ENCODE measurements around the gene ANKMY1. TPM values are rescaled to one million over a fixed set of nuclear protein-coding genes. Genes with fewer than 3 reads are reported as not detected.

Gene ANKMY1
- total RNA-seq, 1 experiment from 2014 or later, result 28.3 TPM

GRCh38 chr2:240585681-240586197, 28.0 kb upstream of the ANKMY1 start:
- ChIA-PET RAD21 (ENCODE audit: low non-redundant PET in 1 of 2, low total read pairs in 2 of 2, uncharacterized antibody in 2 of 2, unreplicated experiment in 2 of 2) (interaction anchor here in 1 of 2 experiments (2.1 kb wide), 1 partner anchor 20 kb away, joined by 6 read pairs; no protein-coding TSS in a partner anchor), POLR2A (interaction anchor here (1.0 to 3.5 kb wide), 5 partner anchors 15 to 55 kb away, joined by 3 to 23 read pairs (median 3); partner anchors contain the start of gene DUSP28), CTCF (interaction anchor here (1.0 to 2.3 kb wide), 5 partner anchors 16 to 255 kb away, joined by 3 to 38 read pairs (median 5); partner anchors contain the start of gene DUSP28)
- Histone ChIP-seq H3K27me3 (ENCODE audit: insufficient read depth, low read length) (no peaks in the 10 kb centered on the region), H2AFZ (ENCODE audit: low read depth, low read length, poor library complexity, severe bottlenecking) (no peak overlapping the region), H3K4me3 (replicated peaks in 1 of 2; ENCODE audit: low read depth in 1 of 2, low read length in 2 of 2) (peak overlapping the region; percentile 98 to 99), H4K20me1 (ENCODE audit: insufficient read depth) (no peaks in the 10 kb centered on the region), H3K36me3 (ENCODE audit: control insufficient read depth in 1 of 2, insufficient read depth in 2 of 2, low read length in 2 of 2) (peaks cover 3 to 9% of the 10 kb centered on the region in 2 experiments; a peak in 2 of 4 replicates), H3K27ac (ENCODE audit: low read depth, low read length) (peak overlapping the region; percentile 85), H3K9me3 (ENCODE audit: control insufficient read depth in 1 of 2, insufficient read depth in 1 of 2, low read depth in 1 of 2, low read length in 2 of 2) (no peaks in the 10 kb centered on the region), H3K79me2 (ENCODE audit: insufficient read depth, low read length) (peaks cover 86% of the 10 kb centered on the region), H3K9ac (ENCODE audit: low read length) (peak overlapping the region; percentile 91), H3K9me2 (ENCODE audit: insufficient read depth) (no peaks in the 10 kb centered on the region), H3K4me2 (ENCODE audit: low read length) (peak overlapping the region; percentile 96), H3K4me1 (ENCODE audit: control insufficient read depth in 1 of 2, insufficient read depth in 2 of 2, low read length in 2 of 2) (peaks cover 34 to 53% of the 10 kb centered on the region in 2 experiments)
- intact Hi-C loops (cut with micrococcal nuclease), result loop anchor here (2.0 kb wide), 1 partner anchor 25 kb away; the partner anchor contains the start of gene DUSP28
- TF ChIP-seq ELF1 (IDR thresholded peaks at IDR 0.05; ENCODE audit: borderline replicate concordance, low read depth) (no peak), CBX3 (IDR thresholded peaks at IDR 0.05; ENCODE audit: low read depth) (no peak), POLR2A (IDR thresholded peaks at IDR 0.05; ENCODE audit: borderline replicate concordance, extremely low read depth, insufficient read depth, insufficient read length) (no peak), SP1 (IDR thresholded peaks at IDR 0.05; ENCODE audit: low read depth) (no peak), TCF7L2 (IDR thresholded peaks at IDR 0.05; ENCODE audit: borderline replicate concordance, extremely low read depth, insufficient read depth, insufficient read length) (no peak), ZBTB33 (IDR thresholded peaks at IDR 0.05; ENCODE audit: extremely low read depth, insufficient replicate concordance, low read length) (no peak), RAD21 (IDR thresholded peaks at IDR 0.05; ENCODE audit: low read depth) (no peak), EGR1 (IDR thresholded peaks at IDR 0.05; ENCODE audit: low read depth) (no peak), SRF (IDR thresholded peaks at IDR 0.05; ENCODE audit: low read depth) (no peak)
- BruUV-seq (replicated peaks), result TSS peak; percentile 74
- ATAC-seq (no peak; the same call in 1 of the 2 replicates), DNase-seq (ENCODE audit: low read depth, low spot score) (no peak)

Measured in HCT116 (cell line).